HEK293 (cell line): Measurements from ENCODE around the gene PRKAG2.

Source experiments
- CTCF ChIA-PET: fragments of 350-600 bp; formaldehyde crosslinking; extraction: SDS; loops from one replicate; lab custom pipeline; 2021; ENCODE audit warnings: antibody characterized with exemption; lab: Yijun Ruan, JAX
- POLR2A ChIA-PET: fragments of 300-600 bp; formaldehyde crosslinking; extraction: SDS; loops from one replicate; lab custom pipeline; 2020; ENCODE audit warnings: antibody characterized with exemption, inconsistent platforms; lab: Yijun Ruan, JAX
- H3K27ac ChIP-seq: fragments of 200-500 bp; sonication (Bioruptor generic); 2 replicates; pipeline ENCODE4 v1.5.1; 2014; ENCODE audit warnings: low read depth, low read length, control low read depth, inconsistent platforms; ENCODE audit errors: extremely low read depth
- H3K36me3 ChIP-seq, 2 experiments: fragments of 200-500 bp in 1 of 2; sonication (Bioruptor generic) in 1 of 2; 1 replicate in 1 of 2; 2 replicates in 1 of 2; pipeline ENCODE4 v1.5.1; 2014 to 2017; ENCODE audit warnings: inconsistent platforms in 2 of 2, low read length in 2 of 2; ENCODE audit not compliant: control insufficient read depth in 2 of 2, insufficient read depth in 1 of 2
- H3K4me1 ChIP-seq: fragments of 200-500 bp; sonication (Bioruptor generic); 2 replicates; pipeline ENCODE4 v1.5.1; 2014; ENCODE audit warnings: mild to moderate bottlenecking, low read length, inconsistent platforms; ENCODE audit not compliant: control insufficient read depth, insufficient read depth
- H3K4me3 ChIP-seq: 2 replicates; pipeline ENCODE4 v1.5.1; 2011; ENCODE audit warnings: low read depth, mild to moderate bottlenecking, control low read depth, low read length, moderate library complexity
- H3K9me3 ChIP-seq: fragments of 200-500 bp; sonication (Bioruptor generic); 2 replicates; pipeline ENCODE4 v1.5.1; 2014; ENCODE audit warnings: low read depth, low read length, inconsistent platforms; ENCODE audit not compliant: control insufficient read depth, insufficient read depth
- BCL11A ChIP-seq: fragments of 450-650 bp; formaldehyde crosslinking; IDR thresholded peaks from 2 replicates; pipeline ENCODE4 v1.5.1; 2016; ENCODE audit warnings: low read depth, missing biosample characterization, missing genetic modification characterization
- BCL6B ChIP-seq: fragments of 450-650 bp; formaldehyde crosslinking; IDR thresholded peaks from 2 replicates; pipeline ENCODE4 v1.5.1; 2017; ENCODE audit warnings: missing biosample characterization, missing genetic modification characterization
- ELK4 ChIP-seq: IDR thresholded peaks from 2 replicates; pipeline ENCODE4 v1.6.1; 2011; ENCODE audit warnings: mild to moderate bottlenecking, low read depth, low read length, borderline replicate concordance
- MYNN ChIP-seq: fragments of 450-650 bp; formaldehyde crosslinking; IDR thresholded peaks from 2 replicates; pipeline ENCODE4 v1.5.1; 2016; ENCODE audit warnings: missing biosample characterization, missing genetic modification characterization, borderline replicate concordance
- OSR2 ChIP-seq: fragments of 450-650 bp; formaldehyde crosslinking; IDR thresholded peaks from 2 replicates; pipeline ENCODE4 v1.5.1; 2016; ENCODE audit warnings: missing biosample characterization, missing genetic modification characterization
- PBX3 ChIP-seq: sonication (generic); formaldehyde crosslinking; IDR thresholded peaks from 2 replicates; pipeline ENCODE4 v1.8.1; 2022; ENCODE audit warnings: mild to moderate bottlenecking, moderate library complexity, missing genetic modification reagents
- PRDM1 ChIP-seq: fragments of 450-650 bp; formaldehyde crosslinking; IDR thresholded peaks from 2 replicates; pipeline ENCODE4; 2016; ENCODE audit warnings: missing biosample characterization, missing genetic modification characterization
- REPIN1 ChIP-seq: fragments of 450-650 bp; formaldehyde crosslinking; IDR thresholded peaks from 2 replicates; pipeline ENCODE4 v1.5.1; 2017; ENCODE audit warnings: missing biosample characterization, missing genetic modification characterization, low read depth
- TCF7L2 ChIP-seq: IDR thresholded peaks from 2 replicates; pipeline ENCODE4 v1.6.1; 2011; ENCODE audit warnings: low read depth, mild to moderate bottlenecking, inconsistent platforms, low read length, moderate library complexity, borderline replicate concordance
- ZBTB49 ChIP-seq: fragments of 450-650 bp; formaldehyde crosslinking; IDR thresholded peaks from 2 replicates; pipeline ENCODE4 v1.5.1; 2016; ENCODE audit warnings: missing biosample characterization, missing genetic modification characterization, low read depth
- ZNF202 ChIP-seq: fragments of 450-650 bp; formaldehyde crosslinking; IDR thresholded peaks from 2 replicates; pipeline ENCODE4 v1.5.1; 2016; ENCODE audit warnings: missing biosample characterization, missing genetic modification characterization, borderline replicate concordance
- ZNF248 ChIP-seq: fragments of 450-650 bp; formaldehyde crosslinking; IDR thresholded peaks from 2 replicates; pipeline ENCODE4 v1.5.1; 2017; ENCODE audit warnings: missing biosample characterization, missing genetic modification characterization
- ZNF280D ChIP-seq: fragments of 450-650 bp; formaldehyde crosslinking; IDR thresholded peaks from 2 replicates; pipeline ENCODE4 v1.5.1; 2016; ENCODE audit warnings: missing biosample characterization, missing genetic modification characterization
- ZNF302 ChIP-seq: fragments of 450-650 bp; formaldehyde crosslinking; IDR thresholded peaks from 2 replicates; pipeline ENCODE4 v1.5.1; 2016; ENCODE audit warnings: missing biosample characterization, missing genetic modification characterization, low read depth
- ZNF558 ChIP-seq: fragments of 450-650 bp; formaldehyde crosslinking; IDR thresholded peaks from 2 replicates; pipeline ENCODE4 v1.5.1; 2016; ENCODE audit warnings: missing biosample characterization, missing genetic modification characterization
- ZNF580 ChIP-seq: fragments of 450-650 bp; formaldehyde crosslinking; IDR thresholded peaks from 2 replicates; pipeline ENCODE4 v1.5.1; 2016; ENCODE audit warnings: missing biosample characterization, missing genetic modification characterization
- ZNF623 ChIP-seq: fragments of 450-650 bp; formaldehyde crosslinking; IDR thresholded peaks from 2 replicates; pipeline ENCODE4 v1.5.1; 2016; ENCODE audit warnings: missing biosample characterization, missing genetic modification characterization
- ZNF654 ChIP-seq: fragments of 450-650 bp; formaldehyde crosslinking; IDR thresholded peaks from 2 replicates; pipeline ENCODE4 v1.5.1; 2016; ENCODE audit warnings: low read depth, missing biosample characterization, missing genetic modification characterization
- ZNF704 ChIP-seq: fragments of 450-650 bp; formaldehyde crosslinking; IDR thresholded peaks from 2 replicates; pipeline ENCODE4 v1.5.1; 2016; ENCODE audit warnings: missing biosample characterization, missing genetic modification characterization
- ZNF76 ChIP-seq: fragments of 450-650 bp; formaldehyde crosslinking; IDR thresholded peaks from 2 replicates; pipeline ENCODE4; 2016; ENCODE audit warnings: low read depth, missing biosample characterization, missing genetic modification characterization, borderline replicate concordance
- ZNF792 ChIP-seq: fragments of 450-650 bp; formaldehyde crosslinking; IDR thresholded peaks from 2 replicates; pipeline ENCODE4 v1.5.1; 2016; ENCODE audit warnings: missing biosample characterization, missing genetic modification characterization

PRKAG2 gene

GRCh38 chr7:151541709-151542499 is 335.0 kb downstream of the PRKAG2 start:
- no peak overlapping the region for H3K27ac ChIP-seq
- H3K36me3 ChIP-seq = no peaks in the 10 kb centered on the region
- no peak overlapping the region for H3K4me3 ChIP-seq
- TF ChIP-seq ZNF76 (tag by site-specific recombination) (no peak), ZNF302 (no peak), PBX3 (CRISPR knock-in tag) (no peak)
- no peaks in the 10 kb centered on the region for H3K9me3 ChIP-seq
- POLR2A ChIA-PET = no interaction called here
- no peaks in the 10 kb centered on the region for H3K4me1 ChIP-seq
- CTCF ChIA-PET = interaction anchor here (0.6 kb wide), 2 partner anchors 55 to 1322 kb away, joined by 3 to 5 read pairs; no protein-coding TSS in a partner anchor

GRCh38 chr7:151540146-151540545 is 336.8 kb downstream of the PRKAG2 start:
- no peaks in the 10 kb centered on the region for H3K9me3 ChIP-seq
- no peak overlapping the region for H3K27ac ChIP-seq
- H3K4me1 ChIP-seq = no peaks in the 10 kb centered on the region
- ChIA-PET CTCF (no interaction called here), POLR2A (interaction anchor here (0.9 kb wide), 1 partner anchor 20 kb away, joined by 3 read pairs; the partner anchor contains the start of gene RHEB)
- H3K36me3 ChIP-seq = no peaks in the 10 kb centered on the region
- H3K4me3 ChIP-seq = no peak overlapping the region
- no peak for TF ChIP-seq ZNF792 (tag by site-specific recombination)
- TF ChIP-seq ZNF580 (tag by site-specific recombination) = no peak
- TF ChIP-seq MYNN (tag by site-specific recombination) = no peak
- TF ChIP-seq BCL6B (tag by site-specific recombination) = no peak
- TF ChIP-seq ZNF280D (tag by site-specific recombination) = no peak
- no peak for TF ChIP-seq ELK4
- no peak for TF ChIP-seq ZNF248 (tag by site-specific recombination)
- no peak for TF ChIP-seq ZBTB49 (tag by site-specific recombination)
- no peak for TF ChIP-seq ZNF558
- no peak for TF ChIP-seq ZNF704 (tag by site-specific recombination)
- TF ChIP-seq OSR2 (tag by site-specific recombination) = no peak
- no peak for TF ChIP-seq BCL11A (tag by site-specific recombination)
- no peak for TF ChIP-seq TCF7L2
- no peak for TF ChIP-seq ZNF654 (tag by site-specific recombination)
- no peak for TF ChIP-seq ZNF202 (tag by site-specific recombination)
- no peak for TF ChIP-seq PRDM1 (tag by site-specific recombination)
- TF ChIP-seq REPIN1 (tag by site-specific recombination) = no peak
- no peak for TF ChIP-seq ZNF623 (tag by site-specific recombination)
